AG10803 (cell line): ENCODE measurements around the gene BAD.
"Not testable (repeated sequence)": the region's sequence is repeated elsewhere in the genome, so short reads cannot be mapped to it uniquely, and the experiment has no call there.

Experiments
- DNase-seq: peaks from one replicate; pipeline ENCODE4 v3.0.0; 2010; ENCODE audit warnings: low read depth
- H3K4me3 ChIP-seq: 2 replicates; pipeline ENCODE4 v1.5.1; 2011; ENCODE audit warnings: mild to moderate bottlenecking, low read length, control low read depth
- TF ChIP-seq, protein P1 (sequence below): conservative IDR thresholded peaks from 2 replicates; pipeline ENCODE4 v1.5.1; 2011; ENCODE audit warnings: mild to moderate bottlenecking, low read length, control low read depth, inconsistent platforms

The BAD gene

DNA sequence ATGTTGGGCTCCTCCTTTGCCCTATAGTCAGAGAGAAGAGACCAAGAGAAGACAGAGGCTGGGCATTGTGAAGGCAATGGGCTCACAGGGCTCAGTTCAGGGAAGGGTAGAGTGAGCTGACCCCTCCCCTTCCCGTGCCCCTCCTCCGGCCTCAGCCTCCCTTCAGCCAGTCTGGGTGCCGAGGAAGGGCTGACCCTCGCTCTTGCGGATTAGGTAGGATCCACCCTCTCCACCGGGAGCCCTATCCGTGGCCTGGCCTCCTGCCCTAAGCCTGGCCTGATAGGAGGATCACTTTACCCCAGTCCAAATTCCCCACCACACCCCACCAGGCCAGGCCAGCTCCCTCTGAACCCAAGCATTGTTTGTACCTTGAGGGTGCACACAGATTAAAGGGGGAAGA lies 35.9 kb downstream of the BAD start:
- no peak for DNase-seq
- TF ChIP-seq, protein P1, sequence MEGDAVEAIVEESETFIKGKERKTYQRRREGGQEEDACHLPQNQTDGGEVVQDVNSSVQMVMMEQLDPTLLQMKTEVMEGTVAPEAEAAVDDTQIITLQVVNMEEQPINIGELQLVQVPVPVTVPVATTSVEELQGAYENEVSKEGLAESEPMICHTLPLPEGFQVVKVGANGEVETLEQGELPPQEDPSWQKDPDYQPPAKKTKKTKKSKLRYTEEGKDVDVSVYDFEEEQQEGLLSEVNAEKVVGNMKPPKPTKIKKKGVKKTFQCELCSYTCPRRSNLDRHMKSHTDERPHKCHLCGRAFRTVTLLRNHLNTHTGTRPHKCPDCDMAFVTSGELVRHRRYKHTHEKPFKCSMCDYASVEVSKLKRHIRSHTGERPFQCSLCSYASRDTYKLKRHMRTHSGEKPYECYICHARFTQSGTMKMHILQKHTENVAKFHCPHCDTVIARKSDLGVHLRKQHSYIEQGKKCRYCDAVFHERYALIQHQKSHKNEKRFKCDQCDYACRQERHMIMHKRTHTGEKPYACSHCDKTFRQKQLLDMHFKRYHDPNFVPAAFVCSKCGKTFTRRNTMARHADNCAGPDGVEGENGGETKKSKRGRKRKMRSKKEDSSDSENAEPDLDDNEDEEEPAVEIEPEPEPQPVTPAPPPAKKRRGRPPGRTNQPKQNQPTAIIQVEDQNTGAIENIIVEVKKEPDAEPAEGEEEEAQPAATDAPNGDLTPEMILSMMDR = no peak
- no peak overlapping the region for H3K4me3 ChIP-seq

DNA sequence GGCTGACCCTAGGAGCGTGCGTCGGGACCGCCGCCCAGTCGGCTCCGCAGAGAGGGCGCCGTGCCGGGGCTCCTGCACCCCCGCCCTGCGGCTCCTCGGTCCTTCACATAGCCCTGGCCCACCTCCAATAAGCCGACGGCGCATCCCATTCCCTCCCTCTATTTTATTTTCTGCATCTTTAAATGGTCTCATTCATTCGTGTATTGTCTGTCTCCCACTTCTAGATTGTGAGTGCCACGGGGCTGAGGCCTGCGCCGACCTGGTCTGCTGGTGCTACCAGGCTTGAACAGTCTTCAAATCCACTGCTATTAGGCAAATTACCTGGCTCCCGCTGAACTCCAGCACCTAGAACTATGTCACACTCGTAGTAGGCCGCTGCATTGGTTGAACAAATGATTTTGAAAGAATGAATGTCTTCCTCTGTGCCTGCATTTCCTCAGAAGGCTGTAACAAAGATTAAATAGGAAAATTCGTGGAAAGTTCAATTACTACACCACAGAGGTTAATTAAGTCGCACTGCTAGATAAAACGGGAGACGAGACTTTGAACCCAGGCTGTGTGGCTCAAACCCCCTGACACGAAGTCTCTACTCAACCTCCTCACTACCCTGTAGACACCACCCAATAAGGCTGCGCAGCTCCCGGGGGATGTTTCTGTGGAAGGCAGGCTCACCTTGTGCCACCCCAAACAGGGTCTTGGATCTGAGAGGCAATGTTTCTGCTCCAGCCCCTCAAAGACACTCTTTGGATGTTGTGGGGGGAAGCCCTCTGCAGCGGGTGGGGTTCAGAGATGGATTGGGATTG lies 36.5 kb downstream of the BAD start:
- peak overlapping the region; percentile 89 for H3K4me3 ChIP-seq
- TF ChIP-seq, protein P1 = no peak
- no peak for DNase-seq

DNA sequence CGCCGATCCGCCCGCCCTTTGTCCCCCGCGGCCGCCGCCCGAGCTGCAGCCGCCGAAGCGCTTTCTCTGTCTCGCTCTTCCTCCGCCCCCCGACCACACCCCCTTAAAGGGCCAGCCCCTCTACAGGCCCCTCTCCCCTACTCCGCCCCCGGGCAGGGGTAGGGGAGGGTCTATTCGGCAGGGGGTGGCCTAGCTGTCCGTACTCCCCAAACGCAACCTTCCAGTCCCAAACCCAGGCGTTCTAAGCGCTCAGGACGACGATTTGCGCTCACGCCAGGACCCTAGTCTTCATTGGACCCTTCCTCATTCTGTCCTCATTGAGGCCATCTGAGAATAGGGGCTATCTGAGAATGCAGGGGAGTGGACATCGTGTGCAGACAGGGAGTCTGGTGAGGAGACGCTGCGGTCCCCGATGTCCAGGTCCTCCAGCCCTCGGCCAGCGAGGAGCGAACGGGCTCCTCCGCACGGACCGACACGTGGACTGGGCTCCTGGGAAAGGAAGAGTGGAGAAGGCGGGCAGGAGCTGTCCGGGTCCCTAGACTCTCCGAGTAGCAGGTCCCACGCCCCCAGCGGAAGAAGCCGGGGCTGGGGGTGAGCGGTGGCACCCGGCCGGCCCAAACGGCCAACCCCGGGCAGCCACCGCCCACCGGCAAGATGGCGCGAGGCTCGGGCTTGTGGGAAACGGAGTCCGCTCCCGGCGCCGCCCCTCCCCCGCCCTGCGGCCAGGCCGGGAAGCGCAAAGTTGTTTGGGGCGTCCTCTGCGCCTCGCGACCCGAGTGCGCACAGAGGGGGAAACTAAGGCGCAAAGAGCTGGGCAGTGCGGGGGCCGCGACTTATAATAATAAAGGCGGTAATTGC lies 37.4 kb downstream of the BAD start, which contains the start of gene PPP1R14B:
PPP1R14B (minus strand) TSS at position 73 of the 858 bp plus-strand sequence. CDS start 270 bp downstream, outside the sequence.
- TF ChIP-seq, protein P1 = no peak
- H3K4me3 ChIP-seq = peak within 1 kb of the TSS; percentile 96
- peak; percentile 80 for DNase-seq

DNA sequence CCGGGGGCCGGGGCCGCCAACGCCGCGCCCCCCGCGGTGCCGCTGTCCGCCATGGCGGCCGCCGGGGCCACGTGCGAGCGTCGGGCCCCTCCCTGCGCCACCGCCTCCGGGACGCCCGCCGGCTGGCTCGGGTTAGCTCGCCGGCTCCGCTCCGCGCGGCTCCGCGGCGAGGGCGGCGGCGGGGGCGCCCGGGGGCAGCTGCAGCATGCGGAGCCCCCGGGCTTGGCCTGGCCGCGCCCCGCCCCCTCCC lies 37.9 kb downstream of the BAD start:
- H3K4me3 ChIP-seq = peak overlapping the region; percentile 96

DNA sequence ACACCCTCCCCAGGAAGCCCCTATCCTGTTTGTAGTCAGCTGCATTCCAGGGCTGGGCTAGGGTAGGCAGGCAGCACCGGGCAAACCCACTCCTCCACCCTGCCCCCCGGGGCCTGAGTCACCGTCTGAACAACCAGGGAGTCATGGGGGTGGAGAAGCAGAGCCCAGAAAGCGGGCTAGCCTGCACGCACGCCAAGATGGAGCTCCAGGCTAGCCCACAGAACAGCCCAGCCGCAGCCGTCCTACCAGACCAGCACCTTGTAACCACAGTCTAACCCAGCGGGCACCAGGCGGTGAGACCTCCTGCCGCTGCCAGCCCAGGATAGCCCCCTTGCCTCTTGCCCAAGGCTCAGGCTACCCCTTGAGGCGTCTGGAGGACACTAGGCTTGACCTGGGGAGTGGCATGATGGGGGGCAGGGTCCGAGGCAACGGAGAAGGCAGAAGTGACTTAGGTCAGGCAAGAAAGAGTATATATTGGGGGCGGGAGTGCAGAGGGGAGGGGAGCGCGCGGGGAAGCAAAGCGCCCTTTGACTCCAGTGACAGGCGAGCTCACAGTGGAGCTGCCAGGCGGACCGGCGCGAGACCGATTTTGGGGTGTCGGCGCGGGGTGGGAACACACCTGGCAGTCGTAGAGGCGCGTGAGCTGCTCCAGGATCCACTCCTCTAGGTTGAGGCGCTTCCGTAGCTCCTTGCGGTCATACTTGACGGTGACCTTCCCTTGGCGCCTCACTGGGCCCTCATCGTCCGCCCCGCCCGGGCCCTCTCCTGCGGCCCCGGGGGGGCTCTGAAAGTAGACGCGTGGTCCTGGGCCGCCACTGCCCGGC lies 38.5 kb downstream of the BAD start:
- TF ChIP-seq, protein P1 = no peak
- peak; percentile 88 for DNase-seq
- peak overlapping the region; percentile 96 for H3K4me3 ChIP-seq

More for the DNA sequence above, 37.9 kb downstream of the BAD start:
- DNase-seq = not testable (repeated sequence)

DNA sequence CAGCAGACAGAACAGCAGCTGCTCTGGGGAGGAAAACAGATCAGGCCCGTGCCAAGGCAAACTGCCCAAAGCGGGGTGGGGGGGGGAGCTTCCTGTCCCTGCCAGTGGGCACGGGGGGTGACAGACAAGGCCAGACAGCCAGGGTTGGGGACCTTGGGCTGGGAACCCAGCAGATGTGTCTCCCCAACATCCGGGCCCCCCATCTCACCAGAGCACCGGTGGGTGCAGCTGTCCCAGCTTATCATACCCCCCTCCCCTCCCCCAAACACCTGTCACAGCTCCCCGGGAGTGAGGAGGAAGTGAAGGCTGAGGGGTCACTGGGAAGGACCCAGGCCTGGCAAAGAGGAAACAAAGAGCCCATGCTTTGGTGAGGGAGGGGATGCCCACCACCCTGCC lies 39.1 kb downstream of the BAD start:
- TF ChIP-seq, protein P1 = no peak
- H3K4me3 ChIP-seq = peak overlapping the region; percentile 96
- no peak for DNase-seq

DNA sequence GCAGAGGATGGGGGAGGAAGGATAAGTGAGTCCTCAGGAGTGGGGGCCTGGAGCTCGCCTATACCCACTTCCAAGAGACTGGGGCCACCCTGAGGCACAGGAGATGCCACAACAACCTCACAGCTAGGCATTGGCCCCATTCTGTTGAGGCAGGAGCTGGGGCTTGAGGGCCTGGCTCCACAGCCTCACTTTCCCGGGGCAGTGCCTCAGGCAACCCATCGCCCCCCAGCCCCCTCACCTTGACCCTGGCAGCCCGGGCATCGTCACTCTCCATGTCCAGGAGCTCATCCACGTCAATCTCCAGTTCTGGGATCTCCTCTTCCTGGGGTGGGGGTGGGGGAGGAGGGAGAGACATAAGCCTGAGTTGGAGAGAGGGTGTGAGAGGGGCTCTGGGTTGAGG lies 39.5 kb downstream of the BAD start:
- TF ChIP-seq, protein P1 = no peak
- peak overlapping the region; percentile 96 for H3K4me3 ChIP-seq
- no peak for DNase-seq
